Measurements from ENCODE around the gene MAML3.

Gene MAML3

DNA sequence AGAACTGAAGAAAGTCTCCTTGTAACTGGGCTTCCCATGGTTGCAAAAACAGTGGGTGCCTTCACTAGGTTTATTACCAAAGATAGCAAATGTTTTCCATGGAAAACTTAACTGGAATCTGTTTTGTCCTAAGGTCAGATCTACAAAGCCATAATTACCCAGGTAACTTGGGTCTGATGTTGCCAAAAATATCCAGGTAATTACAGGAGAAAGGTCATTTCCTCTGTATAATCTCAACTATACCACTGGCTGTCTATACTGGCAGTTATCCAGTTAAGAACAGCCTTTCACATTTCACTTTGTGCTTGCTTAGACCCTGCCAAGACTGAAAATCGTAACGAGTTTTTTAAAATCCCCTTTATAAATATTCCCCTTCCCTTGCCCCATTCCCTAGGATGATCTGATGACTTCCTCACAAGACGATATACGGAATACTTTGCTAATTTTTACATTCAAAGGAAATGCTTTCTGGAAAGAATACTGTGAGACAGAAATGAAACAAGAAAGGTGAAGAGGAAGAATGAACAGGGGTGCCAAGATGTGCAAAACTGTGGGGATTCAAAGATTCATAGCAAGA is 105.5 kb downstream of the MAML3 start:
- no peak for DNase-seq

DNA sequence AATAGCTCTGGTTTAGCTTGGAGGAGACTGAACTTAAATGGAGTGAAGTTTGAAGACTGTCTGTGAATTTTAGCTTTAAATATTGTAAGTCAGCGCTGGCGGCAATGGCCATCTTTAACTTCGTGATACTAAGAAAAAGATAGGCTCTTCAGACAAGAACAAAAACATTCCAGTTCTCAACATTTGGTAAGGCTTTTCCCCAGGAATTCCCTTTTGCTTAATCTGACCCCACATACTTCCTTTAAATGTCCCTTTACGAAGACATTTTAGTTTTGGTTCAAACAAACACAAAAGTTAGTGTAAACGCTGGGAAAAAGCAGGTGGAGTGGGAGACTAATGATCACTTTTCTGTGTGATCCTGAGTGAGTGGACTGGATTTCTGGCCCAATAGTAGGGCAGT is 106.2 kb downstream of the MAML3 start:
- no peak for DNase-seq

DNA sequence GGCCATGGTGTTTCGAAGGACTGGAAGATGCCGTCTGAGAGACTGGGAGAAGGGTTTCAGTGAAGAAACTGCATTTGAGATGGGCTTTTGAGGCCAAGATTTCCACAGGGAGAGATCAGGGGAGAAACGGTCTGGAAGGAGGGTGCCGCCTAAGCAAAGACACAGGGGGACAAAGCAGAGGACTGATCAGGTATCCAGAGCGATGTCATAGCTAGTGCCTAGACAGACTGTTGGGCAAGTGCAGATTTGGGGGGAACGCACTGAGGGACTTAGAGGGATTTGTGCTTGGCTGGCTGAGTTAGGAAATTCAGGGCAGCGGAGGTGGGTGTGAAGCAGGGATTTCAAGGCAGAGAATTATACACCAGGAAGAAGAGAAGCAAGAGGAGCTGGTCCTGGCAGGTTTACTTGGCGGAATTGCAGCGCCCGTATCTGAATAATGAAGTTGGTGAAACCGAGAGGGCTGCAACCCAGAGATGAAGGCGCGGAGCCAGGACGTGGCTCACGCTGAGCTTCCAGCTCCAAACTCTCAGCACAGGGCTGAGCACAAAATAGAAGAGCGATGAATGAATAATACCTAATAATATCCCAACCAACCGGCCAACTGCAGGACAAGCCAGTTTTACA is 106.9 kb downstream of the MAML3 start:
- DNase-seq = peak in 3 of 56 donors; percentile 5 to 13 (median 9)

DNA sequence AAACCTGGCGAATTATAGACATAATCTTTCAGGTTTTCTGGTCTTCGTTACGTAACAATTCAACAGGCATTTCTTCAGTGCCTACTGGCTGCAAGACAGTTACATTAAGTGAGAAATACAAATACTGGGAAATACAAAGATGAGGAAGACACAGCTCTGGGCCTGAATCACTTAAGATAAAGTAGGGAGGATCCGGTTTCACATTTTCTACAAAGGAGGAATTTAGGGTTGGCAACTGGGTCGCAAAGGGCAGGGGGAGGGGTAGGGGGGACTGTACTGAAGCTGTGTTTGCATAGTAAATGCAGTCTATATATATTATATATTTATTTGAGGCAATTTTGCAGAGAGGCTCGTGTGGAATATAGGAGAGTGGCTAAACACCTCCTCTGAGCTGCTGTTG is 107.4 kb downstream of the MAML3 start:
- no peak for DNase-seq

DNA sequence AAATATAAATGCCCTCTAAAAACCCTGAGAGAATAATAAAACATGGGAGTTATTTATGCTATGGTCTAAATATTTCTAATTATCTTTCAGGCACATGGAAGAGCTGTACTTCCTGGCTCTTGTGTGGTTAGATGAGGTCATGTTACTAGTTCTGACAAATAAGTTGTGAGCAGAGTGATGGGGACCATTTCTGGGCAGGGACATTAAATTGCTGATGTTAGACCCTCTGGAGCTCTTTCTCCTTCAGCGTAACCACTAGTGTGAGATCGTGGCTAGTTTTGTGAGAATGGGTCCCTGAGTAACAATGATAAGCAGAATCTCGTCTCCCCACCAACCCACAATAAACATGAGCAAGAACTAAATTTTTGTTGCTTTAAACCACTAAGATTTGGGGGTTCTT is 108.0 kb downstream of the MAML3 start:
- no peak for DNase-seq

DNA sequence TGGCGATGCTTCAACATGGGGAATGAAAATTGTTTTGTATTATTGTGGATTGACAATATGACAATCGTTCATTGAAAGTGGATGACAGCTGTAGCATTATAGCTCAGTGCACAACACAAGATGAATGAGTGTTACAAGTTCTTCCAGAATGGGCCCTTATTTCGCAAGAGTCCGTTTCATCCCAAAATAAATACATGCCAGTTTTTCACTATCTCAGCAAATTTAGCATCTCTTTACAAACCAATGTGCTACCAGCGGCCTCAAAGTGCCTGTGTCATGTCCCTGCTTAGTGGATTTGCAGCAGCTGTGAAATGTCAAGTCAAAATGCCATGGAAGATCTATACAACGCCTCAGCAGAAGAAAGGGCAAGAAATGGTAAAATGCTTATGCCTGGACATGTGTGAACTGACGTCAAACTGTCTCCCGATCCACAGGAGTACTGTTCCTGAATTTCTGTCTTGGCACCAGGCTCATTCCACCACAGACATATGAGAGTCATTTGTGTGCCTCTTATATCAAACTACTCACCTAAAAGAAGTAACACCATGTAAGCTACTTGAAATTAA is 109.6 kb downstream of the MAML3 start:
- DNase-seq = peak in 3 of 56 donors; percentile 7 to 35 (median 19)

DNA sequence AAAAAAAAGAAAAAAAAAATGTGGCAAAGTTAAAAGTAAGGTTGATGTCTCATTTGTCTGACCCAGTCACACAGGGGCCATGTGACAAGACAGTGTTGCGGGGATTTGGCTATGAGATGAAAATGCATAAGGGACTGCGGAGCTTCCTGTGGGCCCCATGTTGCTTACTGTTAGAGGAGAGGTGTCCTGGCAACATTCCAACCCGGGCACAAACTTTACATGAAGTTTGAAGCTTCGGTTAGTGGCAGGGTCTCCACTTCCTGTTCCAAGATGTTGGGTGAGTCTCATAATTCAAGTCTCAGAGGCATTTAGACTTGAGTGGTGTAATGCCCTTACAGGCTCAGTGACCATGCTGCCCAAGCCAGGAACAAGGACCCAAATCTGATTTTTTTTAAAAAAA is 111.3 kb downstream of the MAML3 start:
- DNase-seq = no peak

DNA sequence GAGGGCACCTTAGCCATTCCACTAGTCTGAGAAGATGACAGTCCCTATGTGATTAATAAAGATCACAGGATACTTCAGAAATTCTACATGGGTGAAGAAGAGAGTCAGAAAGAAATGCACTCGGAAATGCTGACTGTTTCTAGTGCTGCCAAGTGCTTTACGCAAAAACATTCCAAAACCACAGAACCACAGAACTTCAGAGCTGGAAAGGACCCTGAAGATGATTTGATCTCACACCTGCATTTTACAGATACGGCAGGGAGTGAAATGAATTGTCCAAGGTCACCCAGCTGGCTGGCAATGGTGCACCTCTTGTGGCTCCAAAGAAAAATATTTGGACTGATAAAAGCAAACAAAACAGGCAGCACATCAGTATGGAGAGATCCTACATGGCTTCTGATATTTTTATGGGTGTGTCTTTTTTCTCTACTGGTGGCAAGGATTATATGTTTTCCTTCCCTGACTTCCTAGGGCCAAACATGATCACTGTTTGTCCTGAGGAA is 115.9 kb downstream of the MAML3 start:
- DNase-seq = no peak

DNA sequence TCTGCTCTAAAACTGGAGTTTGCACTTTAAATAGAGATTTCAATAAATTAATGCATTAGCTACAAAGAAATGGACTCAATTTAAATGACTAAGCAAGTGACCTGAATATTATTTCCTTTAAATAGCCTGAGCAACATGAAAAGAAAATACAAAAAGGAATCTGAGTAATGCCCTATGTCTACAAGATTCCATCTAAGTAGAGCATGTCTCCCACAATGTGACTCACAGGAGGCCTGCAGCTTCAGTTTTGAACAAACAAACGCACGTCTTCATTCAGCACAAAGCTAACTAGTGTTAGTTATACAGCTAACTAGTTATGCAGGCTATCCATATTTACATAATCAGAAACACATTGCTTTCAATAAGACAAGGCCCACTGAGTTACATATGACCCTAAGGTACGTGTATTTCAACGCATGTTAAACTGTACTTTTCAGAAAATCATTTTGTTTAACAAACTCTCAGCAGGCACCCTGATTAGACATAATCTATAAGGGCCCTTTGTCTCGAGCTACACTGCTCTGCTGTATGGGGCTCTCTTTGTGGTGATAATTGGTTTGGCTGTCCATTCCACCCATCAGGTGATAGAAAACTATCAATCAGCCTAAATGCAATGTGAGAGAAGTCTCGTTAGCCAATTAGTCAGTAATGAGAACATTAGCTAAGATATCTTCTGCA is 116.5 kb downstream of the MAML3 start:
- no peak for DNase-seq

DNA sequence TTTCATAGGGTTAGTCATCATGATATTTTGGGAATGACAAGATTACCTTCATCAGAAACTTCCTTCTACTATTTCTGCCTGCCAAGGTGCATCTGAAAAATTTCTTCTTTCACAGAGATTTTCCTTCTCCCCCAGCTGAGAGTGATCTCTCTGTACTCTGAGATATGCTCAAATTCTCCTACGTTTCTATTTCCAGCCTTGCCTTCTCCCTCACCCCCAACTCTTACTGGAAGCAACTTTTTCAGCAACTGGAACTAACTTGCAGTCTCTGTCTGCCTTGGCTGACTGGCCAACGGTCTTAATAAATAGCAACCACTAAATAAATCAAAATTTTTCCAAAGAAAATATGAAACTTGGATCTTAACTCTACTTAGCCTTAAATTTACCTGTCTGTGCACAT is 122.3 kb downstream of the MAML3 start:
- DNase-seq = no peak

DNA sequence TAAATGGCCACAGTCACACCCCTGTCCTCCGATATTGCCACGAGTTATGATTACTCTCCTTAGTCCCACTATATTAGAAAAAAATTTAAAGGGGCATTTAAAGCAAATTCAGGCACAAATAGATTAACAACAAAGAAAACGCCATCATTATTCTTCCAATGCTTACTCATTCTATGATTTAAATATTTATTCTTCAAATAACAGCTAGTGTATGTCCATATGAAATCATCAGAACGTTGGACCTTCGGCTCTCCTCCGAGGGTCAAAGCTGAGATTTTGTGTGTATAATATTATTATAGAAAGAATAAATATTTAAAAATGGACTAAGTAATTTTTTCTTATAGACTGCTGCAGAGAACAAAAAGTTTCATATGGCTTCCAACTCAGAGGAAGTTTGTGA is 122.9 kb downstream of the MAML3 start:
- no peak for DNase-seq

DNA sequence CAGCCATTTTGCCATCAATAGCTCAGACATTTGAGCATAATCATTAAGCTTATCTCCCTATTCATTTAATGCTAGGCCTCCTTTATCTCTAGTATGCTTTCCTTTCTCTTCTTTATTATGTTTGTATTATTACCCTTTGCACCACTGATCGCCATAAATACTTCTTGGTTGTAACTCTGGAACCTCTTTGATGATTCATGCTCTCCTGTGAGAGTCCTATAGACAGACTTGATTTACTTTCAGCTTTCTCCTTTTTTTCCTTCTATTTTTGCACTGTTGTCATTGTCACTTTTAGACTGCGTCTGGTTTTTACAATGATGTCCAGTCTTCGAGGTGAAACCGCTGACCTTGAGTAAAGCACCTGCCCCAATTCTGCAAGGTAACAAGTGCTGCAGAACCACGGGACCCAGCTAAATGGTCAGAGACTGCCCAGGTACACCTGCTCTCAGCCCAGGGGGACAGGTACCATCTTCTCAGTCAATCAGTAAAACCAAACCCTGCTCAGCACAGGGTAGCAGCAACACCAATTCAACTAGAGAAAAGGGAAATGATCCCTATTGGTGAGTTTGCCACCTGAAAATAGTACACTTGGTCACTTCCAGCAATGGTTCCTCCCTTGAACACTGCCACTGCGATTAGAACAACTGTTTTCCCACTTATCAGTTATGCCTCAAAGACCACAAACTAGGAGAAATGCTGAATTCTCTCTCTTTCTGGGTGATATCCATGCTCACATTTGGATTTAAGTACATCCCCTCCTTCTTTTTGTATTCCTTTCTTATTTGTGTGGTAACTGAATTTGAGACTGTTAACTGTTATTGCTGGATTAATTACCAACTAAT is 125.1 kb downstream of the MAML3 start:
- no peak for DNase-seq

DNA sequence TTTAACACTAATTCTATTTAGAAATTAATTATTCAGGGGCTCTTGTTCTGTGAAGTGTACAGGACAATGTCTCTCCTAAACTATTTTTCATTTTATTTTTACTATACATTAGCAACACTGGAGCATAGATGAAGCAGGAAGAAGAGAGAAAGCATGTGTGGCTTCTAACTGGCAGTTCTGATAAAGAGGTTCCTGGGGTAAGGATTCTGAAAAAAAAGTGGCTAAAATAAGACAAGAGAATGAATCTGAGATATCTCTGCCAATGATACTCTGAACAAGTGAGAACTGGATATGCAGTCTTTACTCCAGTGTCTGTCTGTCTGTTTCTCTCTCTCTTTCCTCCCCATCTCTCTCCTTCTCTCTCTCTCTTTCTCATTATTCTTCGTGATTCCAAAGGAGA is 125.9 kb downstream of the MAML3 start:
- DNase-seq = no peak

DNA sequence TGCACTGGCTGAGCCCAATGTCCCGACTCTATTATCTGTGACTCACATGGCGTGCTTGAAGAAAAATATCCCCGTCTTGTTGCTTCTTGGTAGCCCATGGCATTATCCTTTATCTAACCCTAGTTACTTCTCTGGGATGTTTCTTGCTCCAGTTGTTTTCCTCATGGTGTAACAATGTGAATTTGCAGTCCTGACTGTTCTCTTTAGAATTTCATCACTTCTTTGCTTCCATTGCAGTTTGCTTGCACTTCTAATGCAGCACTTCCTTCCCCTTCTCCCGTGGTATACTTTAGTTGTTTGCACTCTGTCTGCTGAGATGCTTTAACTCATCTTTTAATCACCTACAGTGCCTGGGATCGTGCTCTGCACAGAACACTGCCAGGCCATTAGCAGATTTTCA is 126.9 kb downstream of the MAML3 start:
- no peak for DNase-seq

DNA sequence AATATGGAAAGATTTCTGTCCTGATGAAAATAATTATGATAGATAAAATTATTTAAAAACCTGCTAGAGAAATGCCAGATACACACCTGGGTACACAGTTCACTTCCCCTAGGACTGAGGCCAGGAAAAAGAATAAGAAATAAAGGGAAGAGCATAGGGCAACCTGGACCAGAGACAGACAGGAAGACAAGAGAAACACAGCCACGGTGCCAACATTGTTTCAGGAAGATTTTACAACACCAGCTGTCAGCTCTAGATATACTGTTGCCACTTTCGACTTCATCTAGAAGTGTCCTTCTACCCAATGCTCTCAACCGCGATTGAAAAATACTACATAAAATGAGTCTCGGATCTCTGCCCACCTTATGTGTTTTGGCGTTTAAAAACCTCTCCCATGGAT is 128.5 kb downstream of the MAML3 start:
- no peak for DNase-seq

DNA sequence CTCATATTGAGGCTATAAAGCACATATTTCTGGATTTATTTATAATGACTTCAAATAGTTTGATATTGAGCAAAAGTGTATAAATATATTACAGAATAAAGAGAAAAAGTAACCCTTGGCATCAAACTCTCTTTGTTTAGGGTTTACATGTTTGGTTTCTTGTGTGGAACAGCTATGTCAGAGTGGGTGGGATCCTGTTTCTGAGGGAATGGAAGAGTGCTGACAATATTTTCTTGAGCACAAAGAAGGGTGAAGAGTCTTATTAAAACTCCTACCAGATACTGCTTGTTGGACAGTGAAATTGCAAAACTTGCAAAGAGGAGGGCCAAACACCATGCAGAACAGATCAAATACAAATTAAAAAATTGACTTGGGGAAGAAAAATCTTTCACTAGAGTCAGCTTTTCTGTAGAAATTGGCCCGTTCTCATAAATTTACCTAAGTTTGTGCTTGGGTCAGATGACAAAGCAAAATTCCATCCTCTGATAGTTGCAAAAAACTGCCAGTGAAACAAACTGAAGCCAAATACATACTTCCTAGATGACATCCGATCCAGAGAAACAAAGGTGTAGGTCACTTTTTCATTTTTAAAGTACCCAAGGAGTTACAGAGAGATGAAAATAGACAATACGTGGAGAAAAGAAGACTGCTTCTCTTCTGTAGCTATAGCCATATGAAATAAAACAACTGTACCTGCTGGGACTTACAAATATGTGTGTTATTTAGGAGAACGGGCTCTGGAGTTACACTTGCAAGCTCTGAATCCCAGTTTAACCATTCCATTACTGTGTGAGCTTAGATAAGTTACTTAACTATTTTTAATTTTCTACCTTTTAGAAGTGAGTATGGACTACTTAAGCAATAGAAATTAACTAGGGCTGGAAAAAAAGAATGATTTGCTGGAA is 133.3 kb downstream of the MAML3 start:
- DNase-seq = no peak

DNA sequence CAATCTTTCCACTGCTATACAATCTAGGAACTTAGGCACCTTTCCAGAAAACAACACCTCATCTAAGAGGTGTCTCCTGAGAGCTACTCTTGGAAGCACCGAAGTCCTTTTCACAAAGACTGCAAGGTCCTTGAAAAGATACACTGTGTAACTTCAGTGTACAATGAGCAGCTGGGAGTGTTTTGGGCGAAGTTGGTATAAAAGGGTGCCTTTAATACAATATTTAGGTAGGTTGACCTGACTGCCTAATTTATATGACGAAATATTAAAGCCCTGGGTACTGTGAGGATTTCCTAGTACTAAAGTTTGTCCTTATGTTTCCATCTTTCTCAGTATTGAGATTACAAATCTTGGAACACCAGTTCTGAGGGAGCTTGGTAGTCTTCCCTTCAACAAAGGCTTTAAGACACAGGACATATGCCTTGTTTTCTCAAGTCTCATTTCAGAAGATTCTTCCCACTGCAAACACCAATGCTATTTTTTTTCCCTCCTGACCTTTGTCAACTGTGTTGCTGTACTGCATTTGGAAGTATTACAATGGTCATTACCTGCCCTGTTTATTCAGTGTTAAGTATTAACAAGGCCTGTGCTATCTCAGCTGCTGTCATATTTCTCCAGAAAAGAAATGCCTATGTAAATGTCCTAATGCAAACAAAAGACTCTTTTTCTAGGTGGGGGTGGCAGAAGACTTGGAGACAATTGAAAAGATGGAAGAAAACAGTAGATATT is 134.2 kb downstream of the MAML3 start:
- no peak for DNase-seq

DNA sequence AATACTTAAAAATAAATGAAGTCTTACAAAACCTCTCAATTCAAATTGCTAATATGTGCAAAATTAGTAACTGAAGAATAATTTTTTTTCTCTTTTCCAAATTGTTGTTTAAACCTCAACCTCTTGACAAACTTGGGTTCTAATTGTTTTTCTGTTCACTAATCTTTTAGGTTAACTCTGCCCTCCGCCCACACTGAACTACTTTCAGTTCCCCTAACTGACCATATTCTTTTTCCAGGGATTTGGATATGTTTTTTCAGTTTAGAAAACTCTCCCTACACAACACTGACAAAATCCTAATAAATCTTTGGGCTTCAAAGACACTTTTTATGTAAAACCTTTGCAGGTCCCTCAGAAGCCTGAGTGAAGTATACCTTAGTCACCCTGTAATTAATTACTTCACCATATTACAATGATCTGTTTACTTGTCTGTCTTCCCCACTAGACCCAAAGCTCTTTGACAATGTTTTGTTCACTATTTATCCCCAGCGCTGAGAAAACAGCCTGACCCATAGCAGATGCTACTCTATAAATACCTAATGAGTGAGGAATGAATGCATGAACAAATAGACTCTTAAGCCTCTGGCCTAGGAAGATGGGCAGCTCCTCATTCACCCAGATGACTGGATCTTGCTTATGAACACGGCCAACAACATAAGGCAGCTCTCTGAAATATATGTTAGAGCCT is 134.9 kb downstream of the MAML3 start:
- DNase-seq = no peak

DNA sequence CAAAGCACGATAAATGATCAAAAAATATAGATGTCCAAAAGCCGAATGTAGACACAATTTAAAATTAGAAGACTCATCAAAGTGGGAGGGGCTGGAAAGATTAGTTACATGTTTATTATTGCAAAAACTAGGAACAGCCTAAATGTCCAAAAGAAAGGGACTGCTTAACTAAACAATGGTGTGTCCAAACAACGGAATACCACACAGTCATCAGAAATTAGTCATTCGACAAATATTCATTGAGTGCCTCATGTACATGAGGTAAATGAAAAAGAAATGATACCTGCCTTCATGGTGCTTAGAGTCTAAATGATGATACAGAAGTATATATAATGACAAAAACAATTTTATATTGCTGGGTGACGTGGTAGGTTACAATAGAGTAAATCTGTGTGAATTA is 139.7 kb downstream of the MAML3 start:
- DNase-seq = no peak
